ENCODE results near the gene TBC1D16.

TBC1D16 gene

DNA sequence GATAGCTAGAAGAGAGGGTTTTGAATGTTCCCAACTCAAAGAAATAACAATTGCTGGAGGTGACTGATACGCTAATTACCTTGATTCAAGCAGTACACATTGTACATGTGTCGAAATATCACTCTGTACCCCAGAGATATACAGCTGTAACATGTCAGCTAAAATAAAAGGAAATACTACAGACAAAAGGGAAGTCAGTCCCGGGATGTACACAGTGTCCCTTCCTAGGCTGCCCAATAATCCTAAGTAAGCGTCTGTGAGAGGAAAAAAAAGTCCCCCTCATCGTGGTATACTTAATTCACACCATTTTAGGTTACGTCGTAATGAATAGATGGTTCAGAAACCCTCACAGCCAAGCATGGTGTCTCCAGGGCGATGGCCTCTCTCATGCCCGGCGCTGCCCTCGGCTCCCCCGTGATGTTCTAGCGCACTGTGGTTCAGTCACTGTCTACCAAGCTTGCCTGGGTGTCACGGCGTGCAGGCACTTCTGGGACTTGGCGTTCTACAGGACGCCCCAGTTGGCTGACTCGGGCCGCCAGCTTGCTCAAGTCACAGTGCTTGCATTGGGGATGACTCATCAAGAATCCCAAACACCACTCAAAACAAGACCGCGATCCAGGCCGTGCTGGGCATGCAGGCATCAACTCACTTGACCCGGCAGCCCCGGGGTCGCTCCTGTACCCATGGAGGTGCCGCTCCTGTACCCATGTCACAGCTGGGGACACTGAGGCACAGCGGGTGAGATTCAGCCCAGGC, 28.3 kb upstream of the TBC1D16 start:
- no peak for TF ChIP-seq CTCF (conservative IDR thresholded peaks at IDR 0.05)
- H3K27ac ChIP-seq, result peak overlapping the region; percentile 18; the same call in 1 of the 2 replicates

GRCh38 chr17:80061421-80061820, 25.7 kb upstream of the TBC1D16 start:
- no peak overlapping the region for H3K27ac ChIP-seq
- no peak for TF ChIP-seq CTCF (conservative IDR thresholded peaks at IDR 0.05)

- no peak for TF ChIP-seq CTCF (conservative IDR thresholded peaks at IDR 0.05)
- H3K27ac ChIP-seq, result no peak overlapping the region
Measured at GRCh38 chr17:80060644-80061043, 25.0 kb upstream of the TBC1D16 start.

GRCh38 chr17:80058311-80058955, 22.8 kb upstream of the TBC1D16 start:
- no peak for TF ChIP-seq CTCF (conservative IDR thresholded peaks at IDR 0.05)
- H3K27ac ChIP-seq, result no peak overlapping the region

DNA sequence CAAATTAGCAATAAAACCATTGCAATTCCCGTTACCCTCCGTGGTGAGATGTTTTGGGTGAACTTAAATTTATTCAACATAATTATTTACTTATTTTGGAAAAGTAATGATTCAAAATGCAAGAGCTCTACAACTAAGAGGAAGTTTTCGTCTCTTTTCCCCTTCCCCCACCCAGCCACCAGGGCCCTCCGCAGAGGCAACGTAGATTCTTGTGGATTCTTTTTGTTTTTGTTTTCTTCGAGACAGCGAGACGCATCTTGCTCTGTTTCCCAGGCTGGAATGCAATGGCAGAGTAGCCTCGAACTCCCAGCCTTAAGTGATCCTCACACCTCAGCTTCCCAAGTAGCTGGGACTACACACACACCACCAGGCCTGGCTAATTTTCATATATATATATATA, 19.9 kb upstream of the TBC1D16 start:
- TF ChIP-seq CTCF (conservative IDR thresholded peaks at IDR 0.05), result no peak

GRCh38 chr17:80053102-80053501, 17.4 kb upstream of the TBC1D16 start:
- TF ChIP-seq CTCF (conservative IDR thresholded peaks at IDR 0.05), result no peak
- peak overlapping the region; percentile 96 for H3K27ac ChIP-seq

More for the DNA sequence above, 19.9 kb upstream of the TBC1D16 start:
- peak overlapping the region; percentile 96 for H3K27ac ChIP-seq

DNA sequence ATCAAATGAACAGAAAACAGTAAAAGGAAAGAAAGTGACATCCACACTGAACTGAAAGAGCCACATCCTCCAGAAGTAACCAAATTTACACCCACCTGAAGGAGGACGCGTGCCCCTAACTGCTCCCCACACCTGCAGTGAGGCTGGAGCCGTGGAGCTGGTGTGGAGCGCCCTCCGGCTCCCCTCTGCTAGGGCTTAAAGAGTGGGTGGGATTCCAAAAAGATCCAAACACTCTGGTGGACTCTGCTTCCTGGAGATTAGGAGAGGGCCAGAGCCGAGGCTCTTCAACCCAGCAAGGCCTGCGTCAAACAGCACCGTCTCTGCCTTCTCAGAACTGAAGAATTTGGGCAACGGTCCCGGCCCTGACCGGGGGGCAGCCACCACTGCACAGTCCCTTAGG, 16.0 kb upstream of the TBC1D16 start:
- TF ChIP-seq CTCF (conservative IDR thresholded peaks at IDR 0.05), result no peak
- peak overlapping the region; percentile 96 for H3K27ac ChIP-seq
